ENCODE measurements around the gene TMEM41A. TPM values are rescaled to one million over a fixed set of nuclear protein-coding genes. Genes with fewer than 3 reads are reported as not detected.

Gene TMEM41A
- total RNA-seq, 1 experiment from 2014 or later = 37.2 TPM

GRCh38 chr3:185517387-185518130 is 18.7 kb upstream of the TMEM41A start:
- DNase-seq = no peak
- Histone ChIP-seq H3K4me1 (replicated peaks; ENCODE audit: insufficient read depth) (no peaks in the 10 kb centered on the region), H3K79me2 (ENCODE audit: low read depth) (no peaks in the 10 kb centered on the region), H2AFZ (no peak overlapping the region), H3K9me3 (ENCODE audit: insufficient read depth, low read depth) (no peaks in the 10 kb centered on the region), H3K36me3 (ENCODE audit: low read depth) (peaks cover 23% of the 10 kb centered on the region; the same call in 1 of the 2 replicates), H3K9me2 (ENCODE audit: insufficient read depth) (no peaks in the 10 kb centered on the region), H3K4me3 (no peak overlapping the region), H3K27ac (no peak overlapping the region), H3K4me2 (no peak overlapping the region), H3K27me3 (ENCODE audit: insufficient read depth, low read depth) (no peaks in the 10 kb centered on the region), H3F3A (ENCODE audit: insufficient read depth, low read depth) (peaks cover 7% of the 10 kb centered on the region; the same call in 1 of the 2 replicates), H4K20me1 (ENCODE audit: insufficient read depth) (no peaks in the 10 kb centered on the region)
- TF ChIP-seq EZH2 (IDR thresholded peaks at IDR 0.05; ENCODE audit: low read depth) (no peak), CTCF (conservative IDR thresholded peaks at IDR 0.05) (no peak)
- CTCF ChIA-PET = no interaction called here
- POLR2A ChIA-PET (ENCODE audit: unreplicated experiment) = no interaction called here
- intact Hi-C loops (cut with micrococcal nuclease; ENCODE audit: unreplicated experiment) = no loop called here
- BruUV-seq (replicated peaks) = no TSS peak

- Histone ChIP-seq H2AFZ (no peak overlapping the region), H3K36me3 (ENCODE audit: low read depth) (peaks cover 7% of the 10 kb centered on the region; the same call in 1 of the 2 replicates), H3K9me3 (ENCODE audit: insufficient read depth, low read depth) (no peaks in the 10 kb centered on the region), H3F3A (ENCODE audit: insufficient read depth, low read depth) (no peaks in the 10 kb centered on the region), H4K20me1 (ENCODE audit: insufficient read depth) (no peaks in the 10 kb centered on the region), H3K79me2 (ENCODE audit: low read depth) (no peaks in the 10 kb centered on the region), H3K4me1 (replicated peaks; ENCODE audit: insufficient read depth) (no peaks in the 10 kb centered on the region), H3K4me2 (no peak overlapping the region), H3K9me2 (ENCODE audit: insufficient read depth) (no peaks in the 10 kb centered on the region), H3K27ac (no peak overlapping the region), H3K4me3 (no peak overlapping the region), H3K27me3 (ENCODE audit: insufficient read depth, low read depth) (no peaks in the 10 kb centered on the region)
- CTCF ChIA-PET = interaction anchor here (0.7 kb wide), 1 partner anchor 1067 kb away, joined by 3 read pairs; no protein-coding TSS in a partner anchor
- no peak for DNase-seq
- intact Hi-C loops (cut with micrococcal nuclease; ENCODE audit: unreplicated experiment) = no loop called here
- BruUV-seq (replicated peaks) = no TSS peak
- POLR2A ChIA-PET (ENCODE audit: unreplicated experiment) = no interaction called here
- TF ChIP-seq CTCF (conservative IDR thresholded peaks at IDR 0.05) (no peak), EZH2 (IDR thresholded peaks at IDR 0.05; ENCODE audit: low read depth) (no peak)
Measured at GRCh38 chr3:185511711-185512110, 12.9 kb upstream of the TMEM41A start.

- CTCF ChIA-PET = interaction anchor here (0.5 to 0.6 kb wide), 2 partner anchors 12 to 128 kb away, joined by 4 to 6 read pairs; no protein-coding TSS in a partner anchor
- Histone ChIP-seq H3K27me3 (ENCODE audit: insufficient read depth, low read depth) (no peaks in the 10 kb centered on the region), H3K4me1 (replicated peaks; ENCODE audit: insufficient read depth) (no peaks in the 10 kb centered on the region), H3K9me2 (ENCODE audit: insufficient read depth) (no peaks in the 10 kb centered on the region), H3F3A (ENCODE audit: insufficient read depth, low read depth) (no peaks in the 10 kb centered on the region), H3K27ac (no peak overlapping the region), H3K79me2 (ENCODE audit: low read depth) (no peaks in the 10 kb centered on the region), H4K20me1 (ENCODE audit: insufficient read depth) (no peaks in the 10 kb centered on the region), H3K36me3 (ENCODE audit: low read depth) (peaks cover 3% of the 10 kb centered on the region; the same call in 1 of the 2 replicates), H2AFZ (no peak overlapping the region), H3K4me3 (no peak overlapping the region), H3K4me2 (no peak overlapping the region), H3K9me3 (ENCODE audit: insufficient read depth, low read depth) (no peaks in the 10 kb centered on the region)
- POLR2A ChIA-PET (ENCODE audit: unreplicated experiment) = interaction anchor here (0.7 kb wide), 1 partner anchor 381 kb away, joined by 3 read pairs; no protein-coding TSS in a partner anchor
- intact Hi-C loops (cut with micrococcal nuclease; ENCODE audit: unreplicated experiment) = no loop called here
- no TSS peak for BruUV-seq (replicated peaks)
- TF ChIP-seq EZH2 (IDR thresholded peaks at IDR 0.05; ENCODE audit: low read depth) = no peak
- TF ChIP-seq CTCF (conservative IDR thresholded peaks at IDR 0.05) = no peak
- no peak for DNase-seq
Measured at GRCh38 chr3:185508335-185508991, 9.6 kb upstream of the TMEM41A start.

Measured in PC-9 (cell line).